Astrocyte (in vitro differentiated cells and primary cell): ENCODE data around the gene SPAG6. TPM values are rescaled to one million over a fixed set of nuclear protein-coding genes. Genes with fewer than 3 reads are reported as not detected.

Source experiments
- DNase-seq: peaks from one replicate; pipeline ENCODE4 v3.0.0-alpha.2; 2010; ENCODE audit warnings: low read depth
- FAIRE-seq: peaks from 2 replicates; lab custom pipeline; 2011; peaks lifted over from hg19 to GRCh38; lab: Jason Lieb, UNC
- H2AFZ ChIP-seq: 2 replicates; pipeline ENCODE4 v1.6.0; 2012; ENCODE audit warnings: low read depth, low read length, inconsistent platforms
- H3K27ac ChIP-seq: 2 replicates; pipeline ENCODE4 v1.5.1; 2011; ENCODE audit warnings: low read depth, low read length, inconsistent platforms
- H3K27me3 ChIP-seq: 2 replicates; pipeline ENCODE4 v1.6.0; 2011; ENCODE audit warnings: low read length, inconsistent platforms; ENCODE audit not compliant: insufficient read depth
- H3K36me3 ChIP-seq: 2 replicates; pipeline ENCODE4 v1.5.1; 2011; ENCODE audit warnings: low read length, inconsistent platforms; ENCODE audit not compliant: insufficient read depth
- H3K4me1 ChIP-seq: 2 replicates; pipeline ENCODE4 v1.5.1; 2011; ENCODE audit warnings: low read length, inconsistent platforms; ENCODE audit not compliant: insufficient read depth
- H3K4me2 ChIP-seq: 2 replicates; pipeline ENCODE4 v1.6.0; 2012; ENCODE audit warnings: low read length, inconsistent platforms
- H3K4me3 ChIP-seq: 2 replicates; pipeline ENCODE4 v1.5.1; 2011; ENCODE audit warnings: low read depth, mild to moderate bottlenecking, low read length, inconsistent platforms; ENCODE audit not compliant: insufficient read depth
- H3K79me2 ChIP-seq: 2 replicates; pipeline ENCODE4 v1.6.0; 2012; ENCODE audit warnings: mild to moderate bottlenecking, low read length, inconsistent platforms; ENCODE audit not compliant: insufficient read depth
- H3K9ac ChIP-seq: 2 replicates; pipeline ENCODE4 v1.6.0; 2012; ENCODE audit warnings: mild to moderate bottlenecking, low read length, inconsistent platforms
- H3K9me3 ChIP-seq: 2 replicates; pipeline ENCODE4 v1.5.1; 2012; ENCODE audit warnings: low read depth, mild to moderate bottlenecking, low read length, inconsistent platforms; ENCODE audit not compliant: insufficient read depth
- H4K20me1 ChIP-seq: 2 replicates; pipeline ENCODE4 v1.6.0; 2012; ENCODE audit warnings: low read length, inconsistent platforms; ENCODE audit not compliant: insufficient read depth
- H3K27ac Mint-ChIP-seq: one replicate; pipeline ENCODE4 v1.8.0; 2021; ENCODE audit warnings: mild to moderate bottlenecking, mixed read lengths; ENCODE audit not compliant: unreplicated experiment
- H3K27me3 Mint-ChIP-seq: one replicate; pipeline ENCODE4 v1.8.0; 2021; ENCODE audit warnings: low read depth, mixed read lengths; ENCODE audit not compliant: unreplicated experiment
- H3K36me3 Mint-ChIP-seq: one replicate; pipeline ENCODE4 v1.8.0; 2021; ENCODE audit warnings: low read depth, mixed read lengths; ENCODE audit not compliant: unreplicated experiment
- H3K4me1 Mint-ChIP-seq: one replicate; pipeline ENCODE4 v1.8.0; 2021; ENCODE audit warnings: low read depth, mixed read lengths; ENCODE audit not compliant: unreplicated experiment
- H3K4me3 Mint-ChIP-seq: one replicate; pipeline ENCODE4 v1.8.0; 2021; ENCODE audit warnings: mild to moderate bottlenecking, moderate library complexity, mixed read lengths; ENCODE audit not compliant: unreplicated experiment
- H3K9me3 Mint-ChIP-seq: one replicate; pipeline ENCODE4 v1.8.0; 2021; ENCODE audit warnings: mild to moderate bottlenecking, mixed read lengths; ENCODE audit not compliant: unreplicated experiment
- EZH2 ChIP-seq: IDR thresholded peaks from 2 replicates; pipeline ENCODE4 v1.6.1; 2012; ENCODE audit warnings: mild to moderate bottlenecking, low read length, inconsistent platforms; ENCODE audit not compliant: insufficient read depth
- total RNA-seq: library from RNA; stranded (reverse); gene quantifications from 2 replicates; pipeline ENCODE4 v1.2.1, GENCODE V29; 2021
- TF ChIP-seq, protein P1 (sequence below): IDR thresholded peaks from 2 replicates; pipeline ENCODE4 v1.5.1; 2011; ENCODE audit warnings: low read depth, mild to moderate bottlenecking, inconsistent platforms, low read length, moderate library complexity; ENCODE audit not compliant: insufficient read depth

SPAG6 gene
- total RNA-seq, 1 donor from 2014 or later: not detected

- no peaks in the 10 kb centered on the region for H4K20me1 ChIP-seq
- no peak overlapping the region for H3K9ac ChIP-seq
- TF ChIP-seq, protein P1, sequence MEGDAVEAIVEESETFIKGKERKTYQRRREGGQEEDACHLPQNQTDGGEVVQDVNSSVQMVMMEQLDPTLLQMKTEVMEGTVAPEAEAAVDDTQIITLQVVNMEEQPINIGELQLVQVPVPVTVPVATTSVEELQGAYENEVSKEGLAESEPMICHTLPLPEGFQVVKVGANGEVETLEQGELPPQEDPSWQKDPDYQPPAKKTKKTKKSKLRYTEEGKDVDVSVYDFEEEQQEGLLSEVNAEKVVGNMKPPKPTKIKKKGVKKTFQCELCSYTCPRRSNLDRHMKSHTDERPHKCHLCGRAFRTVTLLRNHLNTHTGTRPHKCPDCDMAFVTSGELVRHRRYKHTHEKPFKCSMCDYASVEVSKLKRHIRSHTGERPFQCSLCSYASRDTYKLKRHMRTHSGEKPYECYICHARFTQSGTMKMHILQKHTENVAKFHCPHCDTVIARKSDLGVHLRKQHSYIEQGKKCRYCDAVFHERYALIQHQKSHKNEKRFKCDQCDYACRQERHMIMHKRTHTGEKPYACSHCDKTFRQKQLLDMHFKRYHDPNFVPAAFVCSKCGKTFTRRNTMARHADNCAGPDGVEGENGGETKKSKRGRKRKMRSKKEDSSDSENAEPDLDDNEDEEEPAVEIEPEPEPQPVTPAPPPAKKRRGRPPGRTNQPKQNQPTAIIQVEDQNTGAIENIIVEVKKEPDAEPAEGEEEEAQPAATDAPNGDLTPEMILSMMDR: no peak
- no peak for TF ChIP-seq EZH2
- no peaks in the 10 kb centered on the region for H3K9me3 ChIP-seq
- no peak overlapping the region for H3K27ac Mint-ChIP-seq
- no peaks in the 10 kb centered on the region for H3K4me1 ChIP-seq
- H3K79me2 ChIP-seq: no peaks in the 10 kb centered on the region
- H3K36me3 Mint-ChIP-seq: no peaks in the 10 kb centered on the region
- no peaks in the 10 kb centered on the region for H3K36me3 ChIP-seq
- no peak overlapping the region for H3K27ac ChIP-seq
- no peaks in the 10 kb centered on the region for H3K9me3 Mint-ChIP-seq
- FAIRE-seq (no peak), DNase-seq (no peak)
- no peak overlapping the region for H3K4me3 ChIP-seq
- no peaks in the 10 kb centered on the region for H3K27me3 ChIP-seq
- no peak overlapping the region for H3K4me2 ChIP-seq
- no peak overlapping the region for H3K4me3 Mint-ChIP-seq
- H3K27me3 Mint-ChIP-seq: peaks cover 13% of the 10 kb centered on the region
- H2AFZ ChIP-seq: no peak overlapping the region
- no peaks in the 10 kb centered on the region for H3K4me1 Mint-ChIP-seq
These were observed 116.6 kb downstream of the SPAG6 start for GRCh38 chr10:22461891-22462290.

GRCh38 chr10:22463255-22463654, 118.0 kb downstream of the SPAG6 start:
- DNase-seq: no peak
- Mint-ChIP-seq H3K4me3 (no peak overlapping the region), H3K27me3 (peaks cover 13% of the 10 kb centered on the region), H3K27ac (no peak overlapping the region), H3K9me3 (no peaks in the 10 kb centered on the region), H3K4me1 (no peaks in the 10 kb centered on the region), H3K36me3 (no peaks in the 10 kb centered on the region)
- Histone ChIP-seq H3K79me2 (no peaks in the 10 kb centered on the region), H3K4me1 (no peaks in the 10 kb centered on the region), H3K27ac (no peak overlapping the region), H3K27me3 (no peaks in the 10 kb centered on the region), H4K20me1 (no peaks in the 10 kb centered on the region), H3K9ac (no peak overlapping the region), H3K4me2 (no peak overlapping the region), H2AFZ (no peak overlapping the region), H3K36me3 (no peaks in the 10 kb centered on the region), H3K9me3 (no peaks in the 10 kb centered on the region), H3K4me3 (no peak overlapping the region)
- TF ChIP-seq EZH2: no peak
- TF ChIP-seq, protein P1: no peak
- FAIRE-seq: no peak

DNA sequence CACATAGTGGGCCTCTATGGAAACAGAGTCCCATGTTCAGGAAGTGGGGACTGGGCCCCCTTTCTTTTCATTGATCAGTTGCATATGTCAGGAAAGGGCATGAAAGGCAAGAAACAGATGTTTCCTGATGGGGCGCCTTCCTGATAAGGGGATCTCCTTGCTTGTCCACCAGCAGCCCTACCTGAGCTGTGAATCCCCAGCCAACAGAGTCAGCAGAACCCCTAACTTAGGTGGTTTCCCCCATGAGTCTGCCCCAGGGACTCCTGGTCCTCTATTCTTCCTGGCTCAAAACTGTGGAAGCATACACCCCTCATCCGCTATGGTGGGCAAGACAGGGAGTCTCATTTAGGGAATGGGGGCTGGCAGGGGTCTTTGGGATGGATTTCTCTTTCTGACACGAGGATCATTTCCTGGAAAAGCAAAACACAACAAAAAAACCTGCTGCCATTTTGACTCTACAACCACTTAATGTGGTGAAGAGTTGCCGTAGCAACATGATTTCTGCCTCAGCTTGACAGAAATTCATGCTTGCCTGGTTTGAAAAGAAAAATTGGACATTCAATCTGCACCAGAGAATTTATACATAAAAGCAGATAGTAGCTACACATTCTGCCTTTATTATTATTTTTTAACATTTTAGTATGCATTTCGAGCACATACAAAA, 119.8 kb downstream of the SPAG6 start:
- Histone ChIP-seq H3K4me2 (no peak overlapping the region), H2AFZ (no peak overlapping the region), H3K27ac (no peak overlapping the region), H4K20me1 (no peaks in the 10 kb centered on the region), H3K9me3 (no peaks in the 10 kb centered on the region), H3K4me3 (no peak overlapping the region), H3K36me3 (no peaks in the 10 kb centered on the region), H3K4me1 (no peaks in the 10 kb centered on the region), H3K9ac (no peak overlapping the region), H3K27me3 (peaks cover 2% of the 10 kb centered on the region), H3K79me2 (no peaks in the 10 kb centered on the region)
- H3K27ac Mint-ChIP-seq: no peak overlapping the region
- FAIRE-seq: no peak
- no peaks in the 10 kb centered on the region for H3K4me1 Mint-ChIP-seq
- TF ChIP-seq, protein P1: no peak
- TF ChIP-seq EZH2: no peak
- no peak for DNase-seq
- H3K4me3 Mint-ChIP-seq: no peak overlapping the region
- peaks cover 21% of the 10 kb centered on the region for H3K27me3 Mint-ChIP-seq
- H3K36me3 Mint-ChIP-seq: no peaks in the 10 kb centered on the region
- H3K9me3 Mint-ChIP-seq: no peaks in the 10 kb centered on the region
